Coronary artery (tissue), 2 donors: ENCODE measurements around the gene LRRK1.

Source experiments
- DNase-seq: peaks from one replicate; pipeline ENCODE4 v3.0.0-alpha.2; 2017; ENCODE audit warnings: low spot score
- H3K27ac ChIP-seq, 2 donors: fragments of 200-600 bp; sonication (generic); one replicate each; pipeline ENCODE4 v1.5.1; 2016 to 2019
- H3K4me3 ChIP-seq: fragments of 200-600 bp; sonication (generic); 2 replicates; pipeline ENCODE4 v1.5.1; 2016; ENCODE audit warnings: mild to moderate bottlenecking, moderate library complexity
- CTCF ChIP-seq: fragments of 200-600 bp; sonication (generic); IDR thresholded peaks from one replicate; pipeline ENCODE4 v1.5.1; 2019; ENCODE audit warnings: antibody characterized with exemption

LRRK1 gene

GRCh38 chr15:101043911-101044624 lies 124.9 kb downstream of the LRRK1 start:
- DNase-seq: peak; percentile 38
- TF ChIP-seq CTCF: no peak
- no peak overlapping the region for H3K4me3 ChIP-seq
- H3K27ac ChIP-seq: no peak overlapping the region

- TF ChIP-seq CTCF: no peak
- H3K4me3 ChIP-seq: no peak overlapping the region
- H3K27ac ChIP-seq: peak overlapping the region in 1 of 2 donors; percentile 54
- DNase-seq: peak; percentile 58
Measured at GRCh38 chr15:101044625-101045235, 125.6 kb downstream of the LRRK1 start.

- DNase-seq: peak; percentile 53
- H3K4me3 ChIP-seq: no peak overlapping the region
- H3K27ac ChIP-seq: peak overlapping the region in 1 of 2 donors; percentile 54
- no peak for TF ChIP-seq CTCF
Measured at GRCh38 chr15:101045236-101045646, 126.1 kb downstream of the LRRK1 start.

- no peak for TF ChIP-seq CTCF
- DNase-seq: peak; percentile 52
- peak overlapping the region in 1 of 2 donors; percentile 41 for H3K27ac ChIP-seq
- no peak overlapping the region for H3K4me3 ChIP-seq
Measured at GRCh38 chr15:101045835-101046691, 126.9 kb downstream of the LRRK1 start.

- no peak overlapping the region for H3K4me3 ChIP-seq
- TF ChIP-seq CTCF: no peak
- DNase-seq: no peak
- no peak overlapping the region for H3K27ac ChIP-seq
Measured at GRCh38 chr15:101046826-101047225, 127.7 kb downstream of the LRRK1 start.

- no peak overlapping the region for H3K27ac ChIP-seq
- no peak overlapping the region for H3K4me3 ChIP-seq
- TF ChIP-seq CTCF: no peak
- DNase-seq: peak; percentile 40
Measured at GRCh38 chr15:101047301-101047781, 128.2 kb downstream of the LRRK1 start.
